OCI-LY7 (cell line): ENCODE data around the gene KRTAP5-6.

ENCODE experiments used
- EZH2phosphoT487 ChIP-seq: fragments of 200-600 bp; sonication (generic); IDR thresholded peaks from 2 replicates; pipeline ENCODE4 v1.6.1; 2018; ENCODE audit warnings: low read depth, borderline replicate concordance, mild to moderate bottlenecking, mixed run types, antibody characterized with exemption, low read length, moderate library complexity, mixed read lengths
- TF ChIP-seq, protein P1 (sequence below): fragments of 200-600 bp; sonication (generic); conservative IDR thresholded peaks from 2 replicates; pipeline ENCODE4 v1.5.1; 2014; ENCODE audit warnings: mild to moderate bottlenecking, antibody characterized with exemption, low read length, moderate library complexity, mixed read lengths

DNA sequence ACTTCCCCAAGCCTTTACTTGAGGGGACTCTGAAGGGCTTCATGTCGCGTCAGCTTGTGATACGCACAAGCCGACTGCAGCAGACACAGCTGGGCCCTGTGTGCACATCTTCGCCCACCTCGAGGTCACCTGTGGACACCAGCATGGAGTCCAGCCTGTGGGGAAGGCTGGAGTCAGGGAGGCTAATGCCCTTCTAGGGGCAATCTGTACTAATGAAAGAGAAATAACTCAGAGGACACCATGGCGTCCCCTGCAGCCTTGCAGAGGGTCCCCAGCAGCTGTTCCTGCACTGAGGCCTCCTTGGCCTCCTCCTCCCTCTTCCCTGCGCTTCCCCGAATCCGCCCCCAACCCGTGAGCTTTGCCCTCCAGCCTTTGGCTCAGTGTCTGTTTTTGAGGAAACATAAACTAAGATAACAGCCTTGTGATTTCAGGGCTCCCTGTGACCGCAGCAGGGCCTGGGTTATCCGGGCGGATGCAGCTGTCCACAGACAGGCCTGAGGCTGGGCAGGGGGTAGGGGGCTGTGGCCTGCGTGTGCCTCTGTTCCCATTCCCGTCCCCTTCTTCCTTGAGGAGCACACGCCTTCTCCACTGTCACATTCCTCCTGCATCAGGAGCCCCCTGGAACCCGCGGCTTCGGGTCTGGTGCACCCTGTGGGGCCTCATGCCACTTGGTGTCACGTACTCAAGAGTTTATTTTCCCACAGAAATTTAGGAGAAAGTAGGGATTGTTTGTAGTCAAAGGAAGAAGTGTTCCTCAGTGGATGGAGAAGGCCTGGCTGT is 42.4 kb upstream of the KRTAP5-6 start:
- TF ChIP-seq, protein P1, sequence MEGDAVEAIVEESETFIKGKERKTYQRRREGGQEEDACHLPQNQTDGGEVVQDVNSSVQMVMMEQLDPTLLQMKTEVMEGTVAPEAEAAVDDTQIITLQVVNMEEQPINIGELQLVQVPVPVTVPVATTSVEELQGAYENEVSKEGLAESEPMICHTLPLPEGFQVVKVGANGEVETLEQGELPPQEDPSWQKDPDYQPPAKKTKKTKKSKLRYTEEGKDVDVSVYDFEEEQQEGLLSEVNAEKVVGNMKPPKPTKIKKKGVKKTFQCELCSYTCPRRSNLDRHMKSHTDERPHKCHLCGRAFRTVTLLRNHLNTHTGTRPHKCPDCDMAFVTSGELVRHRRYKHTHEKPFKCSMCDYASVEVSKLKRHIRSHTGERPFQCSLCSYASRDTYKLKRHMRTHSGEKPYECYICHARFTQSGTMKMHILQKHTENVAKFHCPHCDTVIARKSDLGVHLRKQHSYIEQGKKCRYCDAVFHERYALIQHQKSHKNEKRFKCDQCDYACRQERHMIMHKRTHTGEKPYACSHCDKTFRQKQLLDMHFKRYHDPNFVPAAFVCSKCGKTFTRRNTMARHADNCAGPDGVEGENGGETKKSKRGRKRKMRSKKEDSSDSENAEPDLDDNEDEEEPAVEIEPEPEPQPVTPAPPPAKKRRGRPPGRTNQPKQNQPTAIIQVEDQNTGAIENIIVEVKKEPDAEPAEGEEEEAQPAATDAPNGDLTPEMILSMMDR = no peak
- TF ChIP-seq EZH2phosphoT487 = no peak
